ENCODE results near the gene KDSR.

- TF ChIP-seq SUZ12 (IDR thresholded peaks at IDR 0.05; ENCODE audit: extremely low read depth, insufficient read depth, insufficient read length) (no peak), ZNF274 (IDR thresholded peaks at IDR 0.05; ENCODE audit: low read depth, low read length) (no peak)
These were observed 66.9 kb downstream of the KDSR start for GRCh38 chr18:63299837-63300745.

Data from NT2/D1 (cell line).